K562 (cell line): ENCODE measurements around the gene NEK3. TPM values are rescaled to one million over a fixed set of nuclear protein-coding genes. Genes with fewer than 3 reads are reported as not detected.

Experiments
- CREM ChIP-seq: IDR thresholded peaks from 2 replicates; pipeline ENCODE4 v1.6.1; 2014; ENCODE audit warnings: antibody characterized with exemption, low read depth
- E2F1 ChIP-seq: sonication (generic); formaldehyde crosslinking; IDR thresholded peaks from 2 replicates; pipeline ENCODE4 v1.8.1; 2023; ENCODE audit warnings: mild to moderate bottlenecking, missing genetic modification reagents, moderate library complexity
- GTF2E2 ChIP-seq: fragments of 200-800 bp; sonication (Bioruptor generic); IDR thresholded peaks from 2 replicates; pipeline ENCODE4 v1.6.1; 2016; ENCODE audit warnings: missing genetic modification characterization, missing compliant biosample characterization
- HMGN3 ChIP-seq: IDR thresholded peaks from 2 replicates; pipeline ENCODE4 v1.6.1; 2011; ENCODE audit warnings: borderline replicate concordance, low read depth, mild to moderate bottlenecking, mixed read lengths, low read length; ENCODE audit not compliant: insufficient read length; ENCODE audit errors: extremely low read depth
- HNRNPH1 ChIP-seq: fragments of 200-400 bp; formaldehyde crosslinking; optimal IDR thresholded peaks from 2 replicates; pipeline ENCODE3; 2017; ENCODE audit warnings: low read depth, mild to moderate bottlenecking, low read length, moderate library complexity
- KLF13 ChIP-seq: fragments of 450-650 bp; IDR thresholded peaks from 2 replicates; pipeline ENCODE4 v1.6.1; 2016; ENCODE audit warnings: missing genetic modification characterization, low read depth, mild to moderate bottlenecking, missing compliant biosample characterization, moderate library complexity, borderline replicate concordance
- PREB ChIP-seq: sonication (generic); formaldehyde crosslinking; IDR thresholded peaks from 2 replicates; pipeline ENCODE4 v1.8.1; 2023; ENCODE audit warnings: mild to moderate bottlenecking, missing genetic modification reagents
- RBM22 ChIP-seq: fragments of 200-400 bp; formaldehyde crosslinking; IDR thresholded peaks from 2 replicates; pipeline ENCODE4 v1.6.1; 2018; ENCODE audit warnings: low read length, low read depth; ENCODE audit not compliant: poor library complexity, severe bottlenecking
- RFX5 ChIP-seq: IDR thresholded peaks from 2 replicates; pipeline ENCODE4 v1.6.1; 2011; ENCODE audit warnings: low read depth, mild to moderate bottlenecking, improper control_type of control experiment, low read length
- SETDB1 ChIP-seq: IDR thresholded peaks from one replicate; pipeline ENCODE4 v1.6.1; 2012; ENCODE audit warnings: low read length, control low read depth, inconsistent platforms
- TEAD4 ChIP-seq, 2 experiments: sonication (generic) in 1 of 2; formaldehyde crosslinking in 1 of 2; IDR thresholded peaks; 2 replicates each; pipeline versions ENCODE4 v1.6.1 to v1.8.0; 2012 to 2022; ENCODE audit warnings: borderline replicate concordance in 1 of 2, inconsistent platforms in 1 of 2, low read length in 1 of 2, mild to moderate bottlenecking in 1 of 2, missing genetic modification reagents in 1 of 2
- ZNF224 ChIP-seq: sonication (generic); formaldehyde crosslinking; IDR thresholded peaks from 2 replicates; pipeline ENCODE4 v1.8.0; 2022; ENCODE audit warnings: mild to moderate bottlenecking, missing genetic modification reagents
- ZNF444 ChIP-seq: fragments of 250-450 bp; sonication (Bioruptor Pico); IDR thresholded peaks from 2 replicates; pipeline ENCODE4 v1.4.0; 2020; ENCODE audit warnings: mild to moderate bottlenecking, moderate library complexity
- ZNF740 ChIP-seq, 3 experiments: fragments of 200-800 bp in 1 of 3; sonication (Bioruptor generic) in 1 of 3; sonication (generic) in 1 of 3; formaldehyde crosslinking in 1 of 3; IDR thresholded peaks; 2 replicates each; pipeline versions ENCODE4 v1.6.1 to v1.8.0; 2016 to 2022; ENCODE audit warnings: mild to moderate bottlenecking in 2 of 3, missing compliant biosample characterization in 2 of 3, missing genetic modification characterization in 2 of 3, missing genetic modification reagents in 1 of 3
- polyA plus RNA-seq, 8 experiments: library from polyadenylated mRNA; depleted of rRNA in 4 of 8; stranded (reverse) in 5 of 8; unstranded in 3 of 8; fragments of >200 nt; fragmentation: Nextera tagmentation in 2 of 8; fragmentation: Illumina TruSeq in 1 of 8; extraction: Ambion mirVana in 2 of 8; extraction: Trizol in 1 of 8; gene quantifications; 2 replicates each; pipeline versions ENCODE4 v1.2.1 to v1.2.3, GENCODE V29; 2011 to 2014; ENCODE audit warnings: inconsistent platforms in 1 of 8, missing spikeins in 1 of 8
- total RNA-seq, 7 experiments: library from RNA; depleted of rRNA in 6 of 7; stranded (reverse); fragments of >200 nt in 6 of 7; fragmentation: Illumina TruSeq in 2 of 7; extraction: Trizol in 2 of 7; gene quantifications; 2 replicates each; pipeline versions ENCODE4 v1.2.1 to v1.2.3, GENCODE V29; 2011 to 2021; ENCODE audit warnings: low replicate concordance in 1 of 7
- TF ChIP-seq, protein P1 (sequence below), 2 experiments: fragments of 450-650 bp in 1 of 2; sonication (generic) in 1 of 2; formaldehyde crosslinking; conservative IDR thresholded peaks; 2 replicates each; pipeline versions ENCODE4 v1.4.0 to v1.8.1; 2020 to 2022; ENCODE audit warnings: mild to moderate bottlenecking in 1 of 2, missing genetic modification reagents in 1 of 2
- TF ChIP-seq, protein P2 (sequence below): IDR thresholded peaks from 2 replicates; pipeline ENCODE4 v1.6.1; 2012; ENCODE audit warnings: low read depth, low read length, improper control_type of control experiment, borderline replicate concordance
- TF ChIP-seq, protein P3 (sequence below): sonication (generic); formaldehyde crosslinking; IDR thresholded peaks from 2 replicates; pipeline ENCODE4 v1.8.0; 2022; ENCODE audit warnings: missing genetic modification reagents, mild to moderate bottlenecking, borderline replicate concordance

NEK3 gene
- total and polyA plus RNA-seq, 9 of the 15 experiments (the other 6 are each of a cell fraction or from before 2014, with no cell fraction given), result 6.2 to 11.0 (median 9.3) TPM

GRCh38 chr13:52159159-52159982, at the start of gene NEK3 (continued):
- TF ChIP-seq, protein P1, sequence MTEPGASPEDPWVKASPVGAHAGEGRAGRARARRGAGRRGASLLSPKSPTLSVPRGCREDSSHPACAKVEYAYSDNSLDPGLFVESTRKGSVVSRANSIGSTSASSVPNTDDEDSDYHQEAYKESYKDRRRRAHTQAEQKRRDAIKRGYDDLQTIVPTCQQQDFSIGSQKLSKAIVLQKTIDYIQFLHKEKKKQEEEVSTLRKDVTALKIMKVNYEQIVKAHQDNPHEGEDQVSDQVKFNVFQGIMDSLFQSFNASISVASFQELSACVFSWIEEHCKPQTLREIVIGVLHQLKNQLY (CRISPR knock-in tag; conservative IDR thresholded peaks at IDR 0.05), result 0 out of 4 replicates have a peak, but pooled peaks of 1 of the 2 experiments have one; percentile 87
- TF ChIP-seq CREM, result 0 out of 2 replicates have a peak, but pooled peaks have one; percentile 4
- TF ChIP-seq RBM22, result peak; percentile 24
- no peak for TF ChIP-seq KLF13 (tag)
- TF ChIP-seq E2F1 (CRISPR knock-in tag), result 0 out of 2 replicates have a peak, but pooled peaks have one; percentile 68
- TF ChIP-seq RFX5, result no peak
- TF ChIP-seq, protein P2, sequence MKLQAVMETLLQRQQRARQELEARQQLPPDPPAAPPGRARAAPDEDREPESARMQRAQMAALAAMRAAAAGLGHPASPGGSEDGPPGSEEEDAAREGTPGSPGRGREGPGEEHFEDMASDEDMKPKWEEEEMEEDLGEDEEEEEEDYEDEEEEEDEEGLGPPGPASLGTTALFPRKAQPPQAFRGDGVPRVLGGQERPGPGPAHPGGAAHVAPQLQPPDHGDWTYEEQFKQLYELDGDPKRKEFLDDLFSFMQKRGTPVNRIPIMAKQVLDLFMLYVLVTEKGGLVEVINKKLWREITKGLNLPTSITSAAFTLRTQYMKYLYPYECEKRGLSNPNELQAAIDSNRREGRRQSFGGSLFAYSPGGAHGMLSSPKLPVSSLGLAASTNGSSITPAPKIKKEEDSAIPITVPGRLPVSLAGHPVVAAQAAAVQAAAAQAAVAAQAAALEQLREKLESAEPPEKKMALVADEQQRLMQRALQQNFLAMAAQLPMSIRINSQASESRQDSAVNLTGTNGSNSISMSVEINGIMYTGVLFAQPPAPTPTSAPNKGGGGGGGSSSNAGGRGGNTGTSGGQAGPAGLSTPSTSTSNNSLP, result no peak
- TF ChIP-seq HMGN3, result peak; percentile 21
- TF ChIP-seq, protein P3, sequence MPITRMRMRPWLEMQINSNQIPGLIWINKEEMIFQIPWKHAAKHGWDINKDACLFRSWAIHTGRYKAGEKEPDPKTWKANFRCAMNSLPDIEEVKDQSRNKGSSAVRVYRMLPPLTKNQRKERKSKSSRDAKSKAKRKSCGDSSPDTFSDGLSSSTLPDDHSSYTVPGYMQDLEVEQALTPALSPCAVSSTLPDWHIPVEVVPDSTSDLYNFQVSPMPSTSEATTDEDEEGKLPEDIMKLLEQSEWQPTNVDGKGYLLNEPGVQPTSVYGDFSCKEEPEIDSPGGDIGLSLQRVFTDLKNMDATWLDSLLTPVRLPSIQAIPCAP (CRISPR knock-in tag), result 0 out of 2 replicates have a peak, but pooled peaks have one; percentile 72
- TF ChIP-seq ZNF224, result 0 out of 2 replicates have a peak, but pooled peaks have one; percentile 53
- no peak for TF ChIP-seq HNRNPH1
- TF ChIP-seq GTF2E2, result no peak
- TF ChIP-seq PREB, result no peak
- TF ChIP-seq ZNF740 (CRISPR knock-in tag; IDR thresholded peaks at IDR 0.05), result no peak
- no peak for TF ChIP-seq ZNF740 (tag; IDR thresholded peaks at IDR 0.05)
- no peak for TF ChIP-seq ZNF444 (CRISPR knock-in tag)
- TF ChIP-seq SETDB1, result no peak
- peak; percentile 46 for TF ChIP-seq TEAD4 (IDR thresholded peaks at IDR 0.05; ENCODE audit: low read length)
- peak; percentile 26; the same call in 1 of the 2 replicates for TF ChIP-seq TEAD4 (CRISPR knock-in tag; IDR thresholded peaks at IDR 0.05; ENCODE audit: borderline replicate concordance)
